ENCODE data around the gene SYT7.

SYT7 gene

DNA sequence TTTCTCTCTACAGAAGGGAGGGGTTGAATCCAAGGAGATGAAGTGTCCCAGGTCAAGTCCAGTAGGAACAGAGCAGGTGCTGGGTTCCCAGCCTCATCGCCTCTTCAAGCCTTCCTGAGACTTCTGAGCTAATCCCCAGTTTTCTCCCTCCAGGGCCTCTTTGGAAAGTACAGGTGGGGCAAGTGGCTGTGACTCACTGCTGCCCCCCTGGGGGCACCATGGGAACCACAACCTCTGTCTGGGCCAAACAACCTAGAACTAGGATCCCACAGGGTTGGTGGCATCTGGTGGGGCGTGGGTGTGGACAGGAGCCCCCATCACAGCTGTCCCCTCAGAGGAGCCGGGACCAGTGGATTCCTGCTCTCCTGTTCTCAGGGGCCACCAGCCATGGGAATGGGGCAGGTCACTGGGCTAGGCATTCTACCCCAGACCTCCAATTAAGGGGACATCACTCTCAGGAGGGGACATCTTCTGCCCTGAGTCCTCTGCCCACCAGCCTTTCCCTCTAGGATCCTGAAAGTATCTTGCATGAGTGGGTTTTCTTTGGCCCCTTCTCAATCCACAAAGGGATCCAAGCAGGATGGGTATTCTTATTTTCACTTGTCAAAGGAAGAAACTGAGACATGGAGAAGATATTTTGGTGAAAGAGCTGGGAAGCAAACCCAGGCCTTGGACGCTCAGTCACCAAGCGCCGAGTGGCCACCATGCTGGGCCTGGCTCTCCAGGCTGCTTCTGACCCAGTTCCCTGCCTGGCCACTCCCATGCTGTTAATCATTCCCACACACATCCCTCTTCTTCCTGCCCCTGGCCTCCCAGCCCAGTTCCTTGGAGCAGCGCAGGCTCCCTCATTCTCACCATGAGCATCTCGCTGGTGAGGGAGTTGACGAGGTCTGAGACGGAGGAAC lies 48.5 kb downstream of the SYT7 start:
- Histone ChIP-seq H3K9ac (ENCODE audit: low read length) (no peak overlapping the region), H3K4me3 (ENCODE audit: low read length) (no peak overlapping the region)
- DNase-seq, result peak; percentile 41

DNA sequence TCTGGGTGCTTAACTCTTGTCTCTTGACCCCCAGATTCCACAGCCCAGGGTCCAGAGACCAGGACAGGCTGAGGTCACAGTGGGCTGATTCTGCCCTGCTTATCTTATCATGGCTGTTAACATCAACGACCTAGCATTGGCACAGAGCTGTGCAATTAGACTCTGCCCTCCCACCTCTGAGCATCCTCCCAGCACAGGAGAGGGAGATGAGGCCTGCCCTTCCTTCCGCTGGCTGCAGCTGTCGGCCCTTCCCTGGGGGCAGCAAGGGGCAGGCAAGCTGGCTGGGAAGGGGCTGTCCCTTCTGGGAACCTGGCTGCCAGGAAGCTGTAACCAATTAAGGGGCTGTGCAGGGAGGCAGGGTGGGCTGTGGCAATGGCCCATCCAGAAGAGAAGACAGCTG lies 49.8 kb downstream of the SYT7 start:
- no peaks in the 10 kb centered on the region for H3K9me2 ChIP-seq (replicated peaks; ENCODE audit: insufficient read depth, low read length)
- H3K79me2 ChIP-seq (ENCODE audit: low read length), result no peaks in the 10 kb centered on the region
- no peak overlapping the region for H3K9ac ChIP-seq (ENCODE audit: low read length)
- no peaks in the 10 kb centered on the region for H3K4me1 ChIP-seq (ENCODE audit: low read length)
- TF ChIP-seq, protein P1, sequence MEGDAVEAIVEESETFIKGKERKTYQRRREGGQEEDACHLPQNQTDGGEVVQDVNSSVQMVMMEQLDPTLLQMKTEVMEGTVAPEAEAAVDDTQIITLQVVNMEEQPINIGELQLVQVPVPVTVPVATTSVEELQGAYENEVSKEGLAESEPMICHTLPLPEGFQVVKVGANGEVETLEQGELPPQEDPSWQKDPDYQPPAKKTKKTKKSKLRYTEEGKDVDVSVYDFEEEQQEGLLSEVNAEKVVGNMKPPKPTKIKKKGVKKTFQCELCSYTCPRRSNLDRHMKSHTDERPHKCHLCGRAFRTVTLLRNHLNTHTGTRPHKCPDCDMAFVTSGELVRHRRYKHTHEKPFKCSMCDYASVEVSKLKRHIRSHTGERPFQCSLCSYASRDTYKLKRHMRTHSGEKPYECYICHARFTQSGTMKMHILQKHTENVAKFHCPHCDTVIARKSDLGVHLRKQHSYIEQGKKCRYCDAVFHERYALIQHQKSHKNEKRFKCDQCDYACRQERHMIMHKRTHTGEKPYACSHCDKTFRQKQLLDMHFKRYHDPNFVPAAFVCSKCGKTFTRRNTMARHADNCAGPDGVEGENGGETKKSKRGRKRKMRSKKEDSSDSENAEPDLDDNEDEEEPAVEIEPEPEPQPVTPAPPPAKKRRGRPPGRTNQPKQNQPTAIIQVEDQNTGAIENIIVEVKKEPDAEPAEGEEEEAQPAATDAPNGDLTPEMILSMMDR (IDR thresholded peaks at IDR 0.05; ENCODE audit: low read length), result no peak
- no peak for TF ChIP-seq EZH2phosphoT487 (IDR thresholded peaks at IDR 0.05; ENCODE audit: low read length)
- TF ChIP-seq EZH2 (optimal IDR thresholded peaks at IDR 0.05; ENCODE audit: low read depth, low read length), result no peak
- H3K4me2 ChIP-seq (ENCODE audit: low read depth, low read length), result no peak overlapping the region
- H3K9me3 ChIP-seq (replicated peaks; ENCODE audit: insufficient read depth, low read length), result no peaks in the 10 kb centered on the region
- H3K27ac ChIP-seq (ENCODE audit: low read length), result no peak overlapping the region
- H3K36me3 ChIP-seq (replicated peaks; ENCODE audit: insufficient read depth, low read length), result no peaks in the 10 kb centered on the region
- H3F3A ChIP-seq (ENCODE audit: insufficient read depth, low read length), result no peaks in the 10 kb centered on the region
- no peak overlapping the region for H2AFZ ChIP-seq (ENCODE audit: low read length)
- no peak for DNase-seq
- no peak overlapping the region for H3K4me3 ChIP-seq (ENCODE audit: low read length)
- no peaks in the 10 kb centered on the region for H4K20me1 ChIP-seq (ENCODE audit: insufficient read depth, low read length)
- peaks cover 97% of the 10 kb centered on the region for H3K27me3 ChIP-seq (replicated peaks; ENCODE audit: insufficient read depth, low read length)

More for the DNA sequence above, 48.5 kb downstream of the SYT7 start:
- H3K36me3 ChIP-seq (replicated peaks; ENCODE audit: insufficient read depth, low read length), result no peaks in the 10 kb centered on the region
- no peak overlapping the region for H3K4me2 ChIP-seq (ENCODE audit: low read depth, low read length)
- H3F3A ChIP-seq (ENCODE audit: insufficient read depth, low read length), result no peaks in the 10 kb centered on the region
- H3K9me2 ChIP-seq (replicated peaks; ENCODE audit: insufficient read depth, low read length), result no peaks in the 10 kb centered on the region
- H4K20me1 ChIP-seq (ENCODE audit: insufficient read depth, low read length), result no peaks in the 10 kb centered on the region
- no peaks in the 10 kb centered on the region for H3K4me1 ChIP-seq (ENCODE audit: low read length)
- H3K79me2 ChIP-seq (ENCODE audit: low read length), result no peaks in the 10 kb centered on the region
- TF ChIP-seq, protein P1 (IDR thresholded peaks at IDR 0.05; ENCODE audit: low read length), result peak; percentile 88
- TF ChIP-seq EZH2 (optimal IDR thresholded peaks at IDR 0.05; ENCODE audit: low read depth, low read length) (no peak), EZH2phosphoT487 (IDR thresholded peaks at IDR 0.05; ENCODE audit: low read length) (no peak)
- peaks cover 97% of the 10 kb centered on the region for H3K27me3 ChIP-seq (replicated peaks; ENCODE audit: insufficient read depth, low read length)
- no peak overlapping the region for H2AFZ ChIP-seq (ENCODE audit: low read length)
- H3K9me3 ChIP-seq (replicated peaks; ENCODE audit: insufficient read depth, low read length), result no peaks in the 10 kb centered on the region
- H3K27ac ChIP-seq (ENCODE audit: low read length), result no peak overlapping the region

DNA sequence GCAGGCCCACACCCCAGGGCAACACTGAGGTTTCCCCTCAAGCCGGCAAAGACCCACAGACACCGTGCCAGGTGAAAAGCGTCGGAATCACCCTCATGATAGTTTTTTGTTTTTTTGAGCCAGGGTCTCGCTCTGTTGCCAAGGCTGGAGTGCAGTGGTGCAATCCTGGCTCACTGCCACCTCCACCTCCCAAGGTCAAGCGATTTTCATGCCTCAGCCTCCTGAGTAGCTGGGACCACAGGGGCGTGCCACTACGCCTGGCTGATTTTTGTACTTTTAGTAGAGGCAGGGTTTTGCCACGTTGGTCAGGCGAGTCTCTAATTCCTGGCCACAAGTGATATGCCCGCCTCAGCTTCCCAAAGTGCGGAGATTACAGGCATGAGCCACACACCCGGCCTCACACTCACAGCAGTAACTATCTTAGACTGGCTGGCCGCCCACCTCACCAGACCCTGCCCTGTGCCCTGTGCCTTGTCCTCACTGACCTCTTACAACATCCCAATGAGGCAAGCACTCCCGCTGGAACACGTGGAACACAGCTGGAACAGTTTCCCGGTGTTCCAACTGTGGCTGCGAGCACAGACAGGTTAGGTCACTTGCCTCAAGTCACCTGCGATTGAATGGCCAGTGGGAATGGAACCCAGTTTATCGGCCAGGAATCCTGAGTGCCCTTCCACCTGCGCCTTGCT lies 51.2 kb downstream of the SYT7 start:
- Histone ChIP-seq H3K27ac (ENCODE audit: low read length) (no peak overlapping the region), H3K79me2 (ENCODE audit: low read length) (no peaks in the 10 kb centered on the region)

More for the DNA sequence above, 51.2 kb downstream of the SYT7 start:
- no peak for DNase-seq
- no peak overlapping the region for H2AFZ ChIP-seq (ENCODE audit: low read length)
- peaks cover 97% of the 10 kb centered on the region for H3K27me3 ChIP-seq (replicated peaks; ENCODE audit: insufficient read depth, low read length)
- no peak overlapping the region for H3K4me3 ChIP-seq (ENCODE audit: low read length)
- no peaks in the 10 kb centered on the region for H3K9me2 ChIP-seq (replicated peaks; ENCODE audit: insufficient read depth, low read length)
- H4K20me1 ChIP-seq (ENCODE audit: insufficient read depth, low read length), result no peaks in the 10 kb centered on the region
- H3K4me1 ChIP-seq (ENCODE audit: low read length), result no peaks in the 10 kb centered on the region
- no peak overlapping the region for H3K9ac ChIP-seq (ENCODE audit: low read length)
- TF ChIP-seq, protein P1 (IDR thresholded peaks at IDR 0.05; ENCODE audit: low read length), result no peak
- TF ChIP-seq EZH2 (optimal IDR thresholded peaks at IDR 0.05; ENCODE audit: low read depth, low read length) (no peak), EZH2phosphoT487 (IDR thresholded peaks at IDR 0.05; ENCODE audit: low read length) (no peak)
- no peaks in the 10 kb centered on the region for H3F3A ChIP-seq (ENCODE audit: insufficient read depth, low read length)
- H3K9me3 ChIP-seq (replicated peaks; ENCODE audit: insufficient read depth, low read length), result no peaks in the 10 kb centered on the region
- H3K36me3 ChIP-seq (replicated peaks; ENCODE audit: insufficient read depth, low read length), result no peaks in the 10 kb centered on the region
- H3K4me2 ChIP-seq (ENCODE audit: low read depth, low read length), result no peak overlapping the region

All from MM.1S (cell line).